Heart right ventricle (tissue), 16 donors: ENCODE results near the gene NT5C1B. TPM values are rescaled to one million over a fixed set of nuclear protein-coding genes. Genes with fewer than 3 reads are reported as not detected.

Source experiments
- ATAC-seq, 8 donors: fragments of 200-7000 bp; cut with Tn5 transposase; one replicate each; pipeline ENCODE4 v1.9.1; 2020; ENCODE audit warnings: mild to moderate bottlenecking in 8 of 8, moderate library complexity in 8 of 8, moderate number of reproducible peaks in 1 of 8
- DNase-seq, 2 donors: peaks; one replicate each; pipeline ENCODE4 v3.0.0-alpha.2; 2020
- H3K27ac ChIP-seq, 10 donors: fragments of 200-600 bp; sonication (generic) in 2 of 10; one replicate each; pipeline versions ENCODE4 v1.5.0 to v1.8.0; 2020 to 2022; ENCODE audit warnings: mild to moderate bottlenecking in 3 of 10
- H3K27me3 ChIP-seq, 7 donors: fragments of 200-600 bp; one replicate each; pipeline ENCODE4 v1.8.0; 2021 to 2022; ENCODE audit warnings: mild to moderate bottlenecking in 2 of 7
- H3K36me3 ChIP-seq, 9 donors: fragments of 200-600 bp; sonication (generic) in 1 of 9; one replicate each; pipeline versions ENCODE4 v1.5.0 to v1.8.0; 2020 to 2022; ENCODE audit warnings: mild to moderate bottlenecking in 2 of 9
- H3K4me1 ChIP-seq, 9 donors: fragments of 200-600 bp; sonication (generic) in 1 of 9; one replicate each; pipeline versions ENCODE4 v1.5.0 to v1.8.0; 2020 to 2022; ENCODE audit warnings: mild to moderate bottlenecking in 4 of 9
- H3K4me3 ChIP-seq, 10 donors: fragments of 200-600 bp; sonication (generic) in 2 of 10; one replicate each; pipeline versions ENCODE4 v1.5.0 to v1.8.0; 2020 to 2022; ENCODE audit warnings: mild to moderate bottlenecking in 7 of 10, moderate library complexity in 2 of 10
- H3K9me3 ChIP-seq, 11 donors: fragments of 200-600 bp in 10 of 11; sonication (generic) in 2 of 11; one replicate each; pipeline versions ENCODE4 v1.5.0 to v1.8.0; 2013 to 2022; ENCODE audit warnings: mild to moderate bottlenecking in 2 of 11, control low read depth in 1 of 11, moderate library complexity in 1 of 11
- CTCF ChIP-seq, 9 donors: fragments of 200-600 bp; sonication (generic) in 2 of 9; IDR thresholded peaks; one replicate each; pipeline versions ENCODE4 v1.5.0 to v1.8.0; 2021 to 2022; ENCODE audit warnings: antibody characterized with exemption in 9 of 9, mild to moderate bottlenecking in 5 of 9, moderate library complexity in 1 of 9
- WGBS, 2 donors: extraction: QIAGEN DNeasy Blood & Tissue Kit; methylation state at CpG; one replicate each; pipeline ENCODE4 v1.1.7; 2013; ENCODE audit warnings: inconsistent platforms in 1 of 2; 5-methylcytosine and 5-hydroxymethylcytosine counted together
- intact Hi-C, 10 donors: fragments of 100-400 bp; cut with DNase I; formaldehyde crosslinking; loops; one replicate each; pipeline versions ENCODE4 v1.11.1 to v1.14.2; 2022
- polyA plus RNA-seq, 2 donors: library from polyadenylated mRNA; stranded (reverse); fragments of 200-250 nt; gene quantifications; one replicate each; pipeline ENCODE4 v1.2.3, GENCODE V29; 2013
- total RNA-seq, 10 donors: library from RNA; stranded (reverse); fragmentation: NEBNext Ultra II Directional in 3 of 10; extraction: Animal tissue kit (Norgen Biotek cat#: 25700) in 3 of 10; gene quantifications; one replicate each; pipeline versions ENCODE4 v1.2.1 to v1.2.4, GENCODE V29; 2021 to 2023
- donor health status: Arrhythmogenic right ventricular cardiomyopathy.
- donor health status: ischemic (EF 13 %, LVEDD 7.1; RV severe dilation, severe dysfunction).
- donor health status: healthy with polysubstance abuse.
- donor health status: DM: no; HTN: yes; CAD: no.
- donor health status: DM: no; HTN: no; CAD: no.
- donor health status: ischemic (EF 25% LVEDD 6.9; RV normal size, moderate dysfunction).
- donor health status: ischemic (EF 25% LVEDD 5.7; RV mildly dilated, moderate dysfunction).
- donor health status: healthy.
- donor health status: DM: yes; HTN: yes; CAD: no.
- donor health status: Ischemic cardiomyopathy.
- donor health status: ischemic (EF 35%, LVEDD 5.7; RV mildly dilated, moderate dysfunction).
- donor health status: nonischemic (EF 11% LVEDD 7.7; RV severe dilation, severe dysfunction).
- donor health status: DM: yes; HTN: yes; CAD: no.
- donor health status: PGD.
- donor health status: ischemic (EF 29% LVEDD 5.4; RV normal size, mild dysfunction).
- donor health status: nonischemic (EF 23%, LVEDD 6.1; RV moderate dilation, normal function).

Gene NT5C1B
- total and polyA plus RNA-seq, 12 donors, result not detected

GRCh38 chr2:18517386-18517785 is 72.0 kb downstream of the NT5C1B start:
- no peak overlapping the region for H3K27ac ChIP-seq
- no peak for TF ChIP-seq CTCF (IDR thresholded peaks at IDR 0.05)
- no peak for ATAC-seq
- no peaks in the 10 kb centered on the region for H3K36me3 ChIP-seq
- no peaks in the 10 kb centered on the region for H3K9me3 ChIP-seq
- no peak overlapping the region for H3K4me3 ChIP-seq
- DNase-seq, result no peak
- WGBS, 2 donors, result 85 to 88% methylated on average over 1 of the region's 1 CpG
- intact Hi-C loops, result loop anchor here in 5 of 10 donors (5.0 to 10.0 kb wide), 5 partner anchors 80 to 1345 kb away; no protein-coding TSS in a partner anchor
- no peaks in the 10 kb centered on the region for H3K27me3 ChIP-seq
- peaks cover 8 to 44% (median 25%) of the 10 kb centered on the region in 9 donors for H3K4me1 ChIP-seq

DNA sequence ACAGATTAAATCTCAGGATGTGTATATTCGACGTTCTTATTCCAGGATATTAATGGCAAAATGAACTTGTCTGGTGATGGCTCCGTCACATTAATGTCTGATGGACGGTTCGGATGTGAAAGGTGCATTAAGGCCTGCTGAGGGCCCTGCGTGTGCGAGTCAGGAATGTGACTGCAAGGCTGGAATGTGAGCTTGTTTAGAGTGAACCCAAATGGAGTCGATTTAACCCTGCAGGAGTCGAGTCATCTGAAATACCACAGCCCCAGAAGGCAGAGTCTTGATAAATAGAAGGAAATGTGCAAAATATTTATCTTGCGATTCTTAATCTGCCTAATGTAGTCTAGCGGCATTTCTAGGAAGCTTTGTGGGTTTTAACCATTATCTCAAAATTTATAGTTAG is 73.3 kb downstream of the NT5C1B start:
- H3K9me3 ChIP-seq, result no peaks in the 10 kb centered on the region
- H3K27me3 ChIP-seq, result no peaks in the 10 kb centered on the region
- H3K36me3 ChIP-seq, result no peaks in the 10 kb centered on the region
- no peak for TF ChIP-seq CTCF (IDR thresholded peaks at IDR 0.05)
- H3K4me3 ChIP-seq, result no peak overlapping the region
- ATAC-seq (no peak), DNase-seq (no peak)
- no peak overlapping the region for H3K27ac ChIP-seq
- intact Hi-C loops, result loop anchor here in 5 of 10 donors (5.0 to 10.0 kb wide), 5 partner anchors 79 to 1346 kb away; no protein-coding TSS in a partner anchor
- peaks cover 8 to 43% (median 23%) of the 10 kb centered on the region in 9 donors for H3K4me1 ChIP-seq
- WGBS, 2 donors, result 51 to 52% methylated on average over 11 of the region's 11 CpGs

DNA sequence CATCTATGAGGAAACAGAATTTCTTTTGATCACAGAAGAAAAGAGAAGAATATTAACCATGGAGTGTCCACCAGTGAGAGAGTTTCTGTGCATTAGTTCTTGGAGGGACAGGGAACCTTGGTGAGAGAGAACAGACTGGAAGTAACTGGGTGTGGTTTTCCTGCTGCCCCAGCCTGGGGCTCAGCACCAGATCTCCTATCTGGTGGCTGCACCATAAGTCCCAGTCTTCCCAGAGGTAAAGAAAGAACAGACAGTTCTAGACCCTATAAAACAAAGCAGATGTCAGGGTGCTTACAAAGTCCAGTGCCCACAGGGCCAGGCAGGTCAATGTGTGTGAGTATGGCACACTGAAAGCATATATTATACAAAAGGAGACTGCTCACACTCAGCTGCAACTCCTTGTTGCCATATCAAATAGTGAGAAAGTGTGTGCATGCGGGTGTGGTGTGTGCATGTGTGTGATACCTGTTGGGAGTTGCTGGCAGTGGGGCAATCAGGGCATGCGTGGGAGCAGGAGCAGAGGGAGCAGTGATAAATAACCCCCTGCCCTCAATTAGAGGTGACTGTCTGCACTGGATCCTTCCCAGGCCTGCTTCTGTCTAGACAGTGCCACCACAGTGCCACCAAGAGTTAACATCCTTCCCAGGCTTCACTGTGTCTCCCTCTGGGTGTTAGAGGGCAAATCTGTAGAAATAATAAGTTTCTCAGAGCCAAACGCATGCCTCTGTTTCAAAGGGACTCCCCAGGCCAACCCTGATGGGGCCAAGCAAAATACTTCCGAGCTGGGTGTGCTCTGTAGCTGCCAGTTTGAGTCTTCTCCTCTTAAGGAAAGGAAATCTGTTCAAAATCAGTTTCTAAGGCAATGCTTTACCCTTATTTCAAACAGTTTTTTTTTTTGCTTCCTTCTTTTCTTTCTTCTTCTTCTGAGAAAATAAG is 74.6 kb downstream of the NT5C1B start:
- 49 to 51% methylated on average over 4 of the region's 4 CpGs for WGBS, 2 donors
- ATAC-seq, result peak in 1 of 8 donors; percentile 32
- no peak for DNase-seq
- Histone ChIP-seq H3K4me1 (peaks cover 0 to 30% (median 12%) of the 10 kb centered on the region in 9 donors), H3K4me3 (no peak overlapping the region), H3K27ac (no peak overlapping the region), H3K9me3 (no peaks in the 10 kb centered on the region), H3K27me3 (no peaks in the 10 kb centered on the region), H3K36me3 (no peaks in the 10 kb centered on the region)
- no peak for TF ChIP-seq CTCF (IDR thresholded peaks at IDR 0.05)
- intact Hi-C loops, result loop anchor here in 6 of 10 donors (5.0 to 10.0 kb wide), 5 partner anchors 77 to 1348 kb away; no protein-coding TSS in a partner anchor

Other genes with a start within 250 kb of the NT5C1B start
- gene RDH14, start 28.9 kb downstream of the NT5C1B start, total RNA-seq, result 10 to 100 TPM; 40.8 to 54.8 (median 47.5) TPM
- gene RDH14, start 28.9 kb downstream of the NT5C1B start, polyA plus RNA-seq, result 10 to 100 TPM; 25.8 to 35.0 TPM